ENCODE results near the gene DCUN1D1. TPM values are rescaled to one million over a fixed set of nuclear protein-coding genes. Genes with fewer than 3 reads are reported as not detected.

The DCUN1D1 gene
- total and polyA plus RNA-seq, 10 of the 15 experiments (the other 5 are each of a cell fraction or from before 2014, with no cell fraction given): 19.8 to 47.4 (median 30.8) TPM

- no peak for TF ChIP-seq ZNF622 (IDR thresholded peaks at IDR 0.05)
- no peak for TF ChIP-seq NFIC (IDR thresholded peaks at IDR 0.05; ENCODE audit: low read depth, low read length)
- TF ChIP-seq, protein P1, sequence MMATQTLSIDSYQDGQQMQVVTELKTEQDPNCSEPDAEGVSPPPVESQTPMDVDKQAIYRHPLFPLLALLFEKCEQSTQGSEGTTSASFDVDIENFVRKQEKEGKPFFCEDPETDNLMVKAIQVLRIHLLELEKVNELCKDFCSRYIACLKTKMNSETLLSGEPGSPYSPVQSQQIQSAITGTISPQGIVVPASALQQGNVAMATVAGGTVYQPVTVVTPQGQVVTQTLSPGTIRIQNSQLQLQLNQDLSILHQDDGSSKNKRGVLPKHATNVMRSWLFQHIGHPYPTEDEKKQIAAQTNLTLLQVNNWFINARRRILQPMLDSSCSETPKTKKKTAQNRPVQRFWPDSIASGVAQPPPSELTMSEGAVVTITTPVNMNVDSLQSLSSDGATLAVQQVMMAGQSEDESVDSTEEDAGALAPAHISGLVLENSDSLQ (IDR thresholded peaks at IDR 0.05): no peak
- no peak for TF ChIP-seq MEF2B (IDR thresholded peaks at IDR 0.05; ENCODE audit: partially characterized antibody, poor library complexity, severe bottlenecking)
- TF ChIP-seq ZSCAN29 (IDR thresholded peaks at IDR 0.05): no peak
- TF ChIP-seq IKZF2 (IDR thresholded peaks at IDR 0.05): no peak
- no peak for TF ChIP-seq SIN3A (IDR thresholded peaks at IDR 0.05; ENCODE audit: low read depth, low read length)
- TF ChIP-seq E4F1 (IDR thresholded peaks at IDR 0.05; ENCODE audit: borderline replicate concordance, partially characterized antibody): no peak
- no peak for TF ChIP-seq TCF12 (IDR thresholded peaks at IDR 0.05; ENCODE audit: low read depth, low read length)
- TF ChIP-seq RUNX3 (IDR thresholded peaks at IDR 0.05; ENCODE audit: low read length): no peak
- no peak for TF ChIP-seq CHD1 (IDR thresholded peaks at IDR 0.05; ENCODE audit: low read depth, low read length)
- DNase-seq (ENCODE audit: low read depth, low spot score) (no peak), FAIRE-seq (no peak), ATAC-seq (no peak)
- CTCF ChIA-PET: interaction anchor here (0.6 kb wide), 1 partner anchor 22 kb away, joined by 3 read pairs; no protein-coding TSS in a partner anchor
- POLR2A ChIA-PET: no interaction called here
- H3K9ac ChIP-seq (ENCODE audit: control insufficient read depth, insufficient read depth, low read length): no peak overlapping the region
- no peaks in the 10 kb centered on the region for H4K20me1 ChIP-seq (ENCODE audit: control insufficient read depth, insufficient read depth)
- RAD21 ChIA-PET (ENCODE audit: unreplicated experiment): no interaction called here
- no peak overlapping the region for H3K27ac ChIP-seq (ENCODE audit: control insufficient read depth, insufficient read depth)
- H2AFZ ChIP-seq (ENCODE audit: control insufficient read depth, low read depth, low read length): no peak overlapping the region
- peaks cover 2 to 5% of the 10 kb centered on the region in 2 experiments; a peak in 3 of 4 replicates for H3K36me3 ChIP-seq (ENCODE audit: control insufficient read depth in 2 of 2, insufficient read depth in 2 of 2, low read length in 1 of 2)
- no TSS peak for BruUV-seq (replicated peaks)
- no peaks in the 10 kb centered on the region for H3K9me3 ChIP-seq (replicated peaks; ENCODE audit: control insufficient read depth, insufficient read depth, low read length)
- WGBS (ENCODE audit: insufficient coverage, insufficient replicate concordance, low lambda C conversion rate, missing lambda C conversion rate): 97% methylated on average over 5 of the region's 5 CpGs
- in situ Hi-C loops (cut with MboI) (no loop called here), intact Hi-C loops (cut with micrococcal nuclease; ENCODE audit: unreplicated experiment) (no loop called here)
- no peaks in the 10 kb centered on the region for H3K27me3 ChIP-seq (replicated peaks in 1 of 2; ENCODE audit: control insufficient read depth in 2 of 2, insufficient read depth in 2 of 2, low read length in 1 of 2)
- no peaks in the 10 kb centered on the region for H3K79me2 ChIP-seq (ENCODE audit: control insufficient read depth, insufficient read depth, low read length)
- H3K4me1 ChIP-seq (ENCODE audit: control insufficient read depth, insufficient read depth, low read length): no peaks in the 10 kb centered on the region; the same call in 1 of the 2 replicates
- H3K4me3 ChIP-seq: no peak overlapping the region
- no peak overlapping the region for H3K4me2 ChIP-seq (ENCODE audit: control insufficient read depth, insufficient read depth)
- SMC1A ChIA-PET (ENCODE audit: uncharacterized antibody, unreplicated experiment): interaction anchor here (0.9 to 1.6 kb wide), 3 partner anchors 13 to 141 kb away, joined by 3 to 4 read pairs (median 3); no protein-coding TSS in a partner anchor
Observed at GRCh38 chr3:182957226-182957625, 23.1 kb downstream of the DCUN1D1 start.
